Measurements from ENCODE around the gene RPS6KA5.

The RPS6KA5 gene

GRCh38 chr14:91058042-91058581, 2.3 kb downstream of the RPS6KA5 start:
- no peak for DNase-seq
- Histone ChIP-seq H3K9me2 (replicated peaks; ENCODE audit: insufficient read depth, low read length) (no peaks in the 10 kb centered on the region), H3K9ac (ENCODE audit: low read length) (no peak overlapping the region), H3K4me1 (ENCODE audit: low read length) (peaks cover 11% of the 10 kb centered on the region; the same call in 1 of the 2 replicates), H4K20me1 (ENCODE audit: insufficient read depth, low read length) (no peaks in the 10 kb centered on the region), H3K36me3 (replicated peaks; ENCODE audit: insufficient read depth, low read length) (no peaks in the 10 kb centered on the region), H3F3A (ENCODE audit: insufficient read depth, low read length) (no peaks in the 10 kb centered on the region; the same call in 1 of the 2 replicates), H3K27me3 (replicated peaks; ENCODE audit: insufficient read depth, low read length) (no peaks in the 10 kb centered on the region), H3K4me3 (ENCODE audit: low read length) (no peak overlapping the region), H3K4me2 (ENCODE audit: low read depth, low read length) (no peak overlapping the region), H3K27ac (ENCODE audit: low read length) (no peak overlapping the region), H2AFZ (ENCODE audit: low read length) (no peak overlapping the region), H3K79me2 (ENCODE audit: low read length) (peaks cover 26% of the 10 kb centered on the region), H3K9me3 (replicated peaks; ENCODE audit: insufficient read depth, low read length) (no peaks in the 10 kb centered on the region)
- TF ChIP-seq EZH2phosphoT487 (IDR thresholded peaks at IDR 0.05; ENCODE audit: low read length) (no peak), CTCF (IDR thresholded peaks at IDR 0.05; ENCODE audit: low read length) (no peak), EZH2 (optimal IDR thresholded peaks at IDR 0.05; ENCODE audit: low read depth, low read length) (no peak)

- H3K27me3 ChIP-seq (replicated peaks; ENCODE audit: insufficient read depth, low read length) = no peaks in the 10 kb centered on the region
- peaks cover 26% of the 10 kb centered on the region for H3K79me2 ChIP-seq (ENCODE audit: low read length)
These were observed 4.1 kb downstream of the RPS6KA5 start for GRCh38 chr14:91056361-91056760.

GRCh38 chr14:91055016-91055415, 5.4 kb downstream of the RPS6KA5 start:
- H3K4me1 ChIP-seq (ENCODE audit: low read length) = no peaks in the 10 kb centered on the region
- no peak overlapping the region for H3K4me3 ChIP-seq (ENCODE audit: low read length)
- DNase-seq = no peak
- H3K9ac ChIP-seq (ENCODE audit: low read length) = no peak overlapping the region
- no peaks in the 10 kb centered on the region for H3K36me3 ChIP-seq (replicated peaks; ENCODE audit: insufficient read depth, low read length)
- H3K9me2 ChIP-seq (replicated peaks; ENCODE audit: insufficient read depth, low read length) = no peaks in the 10 kb centered on the region
- H2AFZ ChIP-seq (ENCODE audit: low read length) = no peak overlapping the region
- no peaks in the 10 kb centered on the region for H3F3A ChIP-seq (ENCODE audit: insufficient read depth, low read length)
- no peak overlapping the region for H3K27ac ChIP-seq (ENCODE audit: low read length)
- TF ChIP-seq CTCF (IDR thresholded peaks at IDR 0.05; ENCODE audit: low read length) (no peak), EZH2 (optimal IDR thresholded peaks at IDR 0.05; ENCODE audit: low read depth, low read length) (no peak), EZH2phosphoT487 (IDR thresholded peaks at IDR 0.05; ENCODE audit: low read length) (no peak)
- no peaks in the 10 kb centered on the region for H4K20me1 ChIP-seq (ENCODE audit: insufficient read depth, low read length)
- no peak overlapping the region for H3K4me2 ChIP-seq (ENCODE audit: low read depth, low read length)
- no peaks in the 10 kb centered on the region for H3K27me3 ChIP-seq (replicated peaks; ENCODE audit: insufficient read depth, low read length)
- peaks cover 26% of the 10 kb centered on the region for H3K79me2 ChIP-seq (ENCODE audit: low read length)
- H3K9me3 ChIP-seq (replicated peaks; ENCODE audit: insufficient read depth, low read length) = no peaks in the 10 kb centered on the region

More at GRCh38 chr14:91056361-91056760, 4.1 kb downstream of the RPS6KA5 start:
- Histone ChIP-seq H3K9ac (ENCODE audit: low read length) (no peak overlapping the region), H3K27ac (ENCODE audit: low read length) (no peak overlapping the region), H3K9me2 (replicated peaks; ENCODE audit: insufficient read depth, low read length) (no peaks in the 10 kb centered on the region), H3K9me3 (replicated peaks; ENCODE audit: insufficient read depth, low read length) (no peaks in the 10 kb centered on the region), H3K4me2 (ENCODE audit: low read depth, low read length) (no peak overlapping the region), H3K4me1 (ENCODE audit: low read length) (no peaks in the 10 kb centered on the region), H4K20me1 (ENCODE audit: insufficient read depth, low read length) (no peaks in the 10 kb centered on the region), H3F3A (ENCODE audit: insufficient read depth, low read length) (no peaks in the 10 kb centered on the region; the same call in 1 of the 2 replicates), H3K36me3 (replicated peaks; ENCODE audit: insufficient read depth, low read length) (no peaks in the 10 kb centered on the region), H3K4me3 (ENCODE audit: low read length) (no peak overlapping the region), H2AFZ (ENCODE audit: low read length) (no peak overlapping the region)
- DNase-seq = no peak
- TF ChIP-seq EZH2phosphoT487 (IDR thresholded peaks at IDR 0.05; ENCODE audit: low read length) (no peak), EZH2 (optimal IDR thresholded peaks at IDR 0.05; ENCODE audit: low read depth, low read length) (no peak), CTCF (IDR thresholded peaks at IDR 0.05; ENCODE audit: low read length) (no peak)
